GM21825 (cell line): ENCODE results near the gene APOBEC3G.

Experiments used
- ATAC-seq: cut with Tn5 transposase; IDR thresholded peaks from one replicate; pipeline ENCODE4 v1.9.1; 2021; ENCODE audit warnings: mild to moderate bottlenecking, moderate library complexity; ENCODE audit not compliant: unreplicated experiment

Gene APOBEC3G

GRCh38 chr22:39120983-39121382, 43.9 kb downstream of the APOBEC3G start:
- no peak for ATAC-seq

GRCh38 chr22:39122772-39123470, 45.8 kb downstream of the APOBEC3G start:
- no peak for ATAC-seq

- no peak for ATAC-seq
Observed at GRCh38 chr22:39123751-39124581, 46.9 kb downstream of the APOBEC3G start.

- no peak for ATAC-seq
Observed at GRCh38 chr22:39125622-39126021, 48.5 kb downstream of the APOBEC3G start.

GRCh38 chr22:39128508-39128907, 51.4 kb downstream of the APOBEC3G start:
- no peak for ATAC-seq

GRCh38 chr22:39129081-39129480, 52.0 kb downstream of the APOBEC3G start:
- ATAC-seq, result no peak

GRCh38 chr22:39129746-39130145, 52.7 kb downstream of the APOBEC3G start:
- ATAC-seq, result no peak

- ATAC-seq, result no peak
Observed at GRCh38 chr22:39130152-39130704, 53.2 kb downstream of the APOBEC3G start.

- no peak for ATAC-seq
Observed at GRCh38 chr22:39130892-39131855, 54.1 kb downstream of the APOBEC3G start.

GRCh38 chr22:39132281-39132680, 55.2 kb downstream of the APOBEC3G start:
- no peak for ATAC-seq

GRCh38 chr22:39132871-39133524, 55.9 kb downstream of the APOBEC3G start:
- ATAC-seq, result no peak

- ATAC-seq, result no peak
Observed at GRCh38 chr22:39133871-39134270, 56.8 kb downstream of the APOBEC3G start.

- no peak for ATAC-seq
Observed at GRCh38 chr22:39134366-39135091, 57.5 kb downstream of the APOBEC3G start.

GRCh38 chr22:39135092-39135896, 58.2 kb downstream of the APOBEC3G start:
- no peak for ATAC-seq

GRCh38 chr22:39136317-39136716, 59.2 kb downstream of the APOBEC3G start:
- no peak for ATAC-seq
